HG02678 (cell line): ENCODE measurements around the gene JAZF1.

ENCODE experiments used
- ATAC-seq: cut with Tn5 transposase; IDR thresholded peaks from one replicate; pipeline ENCODE4 v1.9.1; 2021; ENCODE audit warnings: mild to moderate bottlenecking, moderate library complexity; ENCODE audit not compliant: unreplicated experiment

JAZF1 gene

GRCh38 chr7:28192786-28193585 is 12.4 kb upstream of the JAZF1 start:
- ATAC-seq, result no peak

GRCh38 chr7:28191751-28192150 is 11.2 kb upstream of the JAZF1 start:
- no peak for ATAC-seq

- no peak for ATAC-seq
Measured at GRCh38 chr7:28191184-28191583, 10.6 kb upstream of the JAZF1 start.

GRCh38 chr7:28190077-28190710 is 9.6 kb upstream of the JAZF1 start:
- ATAC-seq, result no peak

GRCh38 chr7:28187012-28187411 is 6.4 kb upstream of the JAZF1 start:
- ATAC-seq, result no peak

- no peak for ATAC-seq
Measured at GRCh38 chr7:28183627-28184026, 3.0 kb upstream of the JAZF1 start.

- no peak for ATAC-seq
Measured at GRCh38 chr7:28182071-28182471, 1.5 kb upstream of the JAZF1 start.

GRCh38 chr7:28181416-28181815 is 821 bp upstream of the JAZF1 start:
- ATAC-seq, result no peak

- peak; percentile 3 for ATAC-seq
Measured at GRCh38 chr7:28180031-28180363, 598 bp downstream of the JAZF1 start.

GRCh38 chr7:28179120-28180030 is 1.2 kb downstream of the JAZF1 start:
- ATAC-seq, result peak; percentile 76

GRCh38 chr7:28178599-28178998 is 2.0 kb downstream of the JAZF1 start:
- ATAC-seq, result no peak

GRCh38 chr7:28177836-28178235 is 2.8 kb downstream of the JAZF1 start:
- ATAC-seq, result no peak

GRCh38 chr7:28176645-28177044 is 4.0 kb downstream of the JAZF1 start:
- no peak for ATAC-seq

- no peak for ATAC-seq
Measured at GRCh38 chr7:28176174-28176573, 4.4 kb downstream of the JAZF1 start.

GRCh38 chr7:28174901-28175661 is 5.5 kb downstream of the JAZF1 start:
- no peak for ATAC-seq

- no peak for ATAC-seq
Measured at GRCh38 chr7:28174442-28174841, 6.2 kb downstream of the JAZF1 start.

GRCh38 chr7:28173531-28173930 is 7.1 kb downstream of the JAZF1 start:
- no peak for ATAC-seq

GRCh38 chr7:28172958-28173357 is 7.6 kb downstream of the JAZF1 start:
- ATAC-seq, result no peak

- ATAC-seq, result no peak
Measured at GRCh38 chr7:28170701-28171100, 9.9 kb downstream of the JAZF1 start.

GRCh38 chr7:28169230-28169629 is 11.4 kb downstream of the JAZF1 start:
- ATAC-seq, result no peak
